CD4-positive, alpha-beta T cell (primary cell): ENCODE data around the gene EPB41L1. TPM values are rescaled to one million over a fixed set of nuclear protein-coding genes. Genes with fewer than 3 reads are reported as not detected.

Experiments
- ATAC-seq: fragments of 200-7000 bp; cut with Tn5 transposase; one replicate; pipeline ENCODE4 v1.10.0; 2022; ENCODE audit warnings: mild to moderate bottlenecking; ENCODE audit not compliant: poor library complexity
- CTCF ChIA-PET: fragments of 350-600 bp; sonication (Branson Sonifier 250); formaldehyde crosslinking; loops from one replicate; lab custom pipeline; 2021; ENCODE audit warnings: antibody characterized with exemption, inconsistent platforms; lab: Charles Lee
- POLR2A ChIA-PET: fragments of 350-600 bp; sonication (Branson Sonifier 250); formaldehyde crosslinking; loops from one replicate; lab custom pipeline; 2021; ENCODE audit warnings: antibody characterized with exemption, inconsistent platforms; lab: Charles Lee
- DNase-seq, 14 experiments: peaks; one replicate each; pipeline ENCODE4 v3.0.0-alpha.2; 2013 to 2020; ENCODE audit warnings: mixed read lengths in 2 of 14
- H3K27ac ChIP-seq, 2 donors: one replicate each; pipeline versions ENCODE4 v1.5.1 to v1.7.0; 2013; ENCODE audit warnings: low read length in 2 of 2, low read depth in 1 of 2, mild to moderate bottlenecking in 1 of 2
- H3K27me3 ChIP-seq, 2 experiments: 1 replicate in 1 of 2; 2 replicates in 1 of 2; pipeline versions ENCODE4 v1.6.1 to v1.7.0; 2013; ENCODE audit warnings: low read length in 2 of 2, control low read depth in 1 of 2, mild to moderate bottlenecking in 1 of 2, moderate library complexity in 1 of 2; ENCODE audit not compliant: insufficient read depth in 2 of 2, control insufficient read depth in 1 of 2
- H3K36me3 ChIP-seq: one replicate; pipeline ENCODE4 v1.6.1; 2013; ENCODE audit warnings: low read length, control low read depth; ENCODE audit not compliant: insufficient read depth
- H3K4me1 ChIP-seq: one replicate; pipeline ENCODE4 v1.6.1; 2013; ENCODE audit warnings: low read length, control low read depth; ENCODE audit not compliant: insufficient read depth
- H3K4me3 ChIP-seq: one replicate; pipeline ENCODE4 v1.5.1; 2013; ENCODE audit warnings: mild to moderate bottlenecking, low read length, moderate library complexity
- H3K9me3 ChIP-seq, 2 experiments: 1 replicate in 1 of 2; 2 replicates in 1 of 2; pipeline versions ENCODE4 v1.6.1 to v1.7.0; 2013; ENCODE audit warnings: low read length in 2 of 2, mild to moderate bottlenecking in 2 of 2, control low read depth in 1 of 2, moderate library complexity in 1 of 2; ENCODE audit not compliant: control insufficient read depth in 1 of 2, insufficient read depth in 1 of 2
- H3K27ac Mint-ChIP-seq: one replicate; pipeline ENCODE4 v1.8.0; 2020; ENCODE audit warnings: mixed read lengths
- H3K27me3 Mint-ChIP-seq: one replicate; pipeline ENCODE4 v1.8.0; 2021; ENCODE audit warnings: mixed read lengths
- H3K36me3 Mint-ChIP-seq: one replicate; pipeline ENCODE4 v1.8.0; 2021; ENCODE audit warnings: low read depth, mixed read lengths
- H3K4me1 Mint-ChIP-seq: one replicate; pipeline ENCODE4 v1.8.0; 2021; ENCODE audit warnings: low read depth, mixed read lengths
- H3K4me3 Mint-ChIP-seq: one replicate; pipeline ENCODE4 v1.8.0; 2020; ENCODE audit warnings: mild to moderate bottlenecking, mixed read lengths
- H3K9me3 Mint-ChIP-seq: one replicate; pipeline ENCODE4 v1.8.0; 2020; ENCODE audit warnings: mixed read lengths
- CTCF ChIP-seq: fragments of 200-600 bp; IDR thresholded peaks from one replicate; pipeline ENCODE4 v1.8.0; 2022; ENCODE audit warnings: antibody characterized with exemption, mild to moderate bottlenecking
- intact Hi-C, 2 experiments: fragments of 100-400 bp; cut with DNase I in 1 of 2; cut with micrococcal nuclease in 1 of 2; formaldehyde crosslinking; loops; one replicate each; pipeline versions ENCODE4 v1.15.1 to v1.9.0; 2023 to 2025; cut with DNase I, micrococcal nuclease
- total RNA-seq, 174 experiments: library from RNA in 2 of 174; stranded (reverse) in 2 of 174; gene quantifications; one replicate each; pipeline ENCODE4 v1.2.3 and lab custom pipeline; 2021 to 2026

EPB41L1 gene
- total RNA-seq, 2 experiments from 2014 or later = 0.19 to 0.25 TPM

- Histone ChIP-seq H3K36me3 (no peaks in the 10 kb centered on the region), H3K4me1 (no peaks in the 10 kb centered on the region), H3K27me3 (no peaks in the 10 kb centered on the region), H3K27ac (no peak overlapping the region), H3K4me3 (no peak overlapping the region), H3K9me3 (no peaks in the 10 kb centered on the region)
- CTCF ChIA-PET = interaction anchor here (0.5 to 0.8 kb wide), 2 partner anchors 22 to 121 kb away, joined by 3 read pairs; no protein-coding TSS in a partner anchor
- Mint-ChIP-seq H3K36me3 (no peaks in the 10 kb centered on the region), H3K27me3 (peaks cover 15% of the 10 kb centered on the region), H3K4me1 (no peaks in the 10 kb centered on the region), H3K4me3 (no peak overlapping the region), H3K27ac (no peak overlapping the region), H3K9me3 (no peaks in the 10 kb centered on the region)
- no peak for TF ChIP-seq CTCF
- POLR2A ChIA-PET = no interaction called here
- DNase-seq (peak in 2 of 14 experiments; percentile 24 to 27), ATAC-seq (no peak)
- intact Hi-C loops = no loop called here
These were observed 40.8 kb upstream of the EPB41L1 start for GRCh38 chr20:36113566-36114250.

DNA sequence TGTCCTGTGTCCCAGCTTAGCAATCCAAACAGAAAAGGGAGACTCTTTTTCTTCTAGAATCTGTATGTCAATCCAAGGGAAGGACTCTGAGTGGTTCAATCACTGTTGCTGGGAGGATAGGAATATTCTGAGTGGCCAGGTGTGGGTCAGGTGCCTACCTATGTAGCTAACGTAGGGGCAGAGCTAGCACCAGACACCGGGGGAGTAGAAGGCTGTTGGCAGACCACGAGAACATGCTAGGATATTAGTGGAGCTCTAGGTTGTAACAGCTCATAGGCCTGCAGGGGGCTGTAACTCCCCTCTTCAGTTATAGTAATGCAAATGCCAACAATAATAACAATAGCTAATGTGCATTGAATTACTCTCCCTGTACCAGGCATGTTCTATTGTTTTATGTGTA is 39.8 kb upstream of the EPB41L1 start:
- intact Hi-C loops = no loop called here
- no peak overlapping the region for H3K27ac Mint-ChIP-seq
- H3K9me3 Mint-ChIP-seq = no peaks in the 10 kb centered on the region
- no peak overlapping the region for H3K4me3 Mint-ChIP-seq
- H3K4me3 ChIP-seq = no peak overlapping the region
- peaks cover 19% of the 10 kb centered on the region for H3K27me3 Mint-ChIP-seq
- ATAC-seq (no peak), DNase-seq (no peak)
- ChIA-PET POLR2A (no interaction called here), CTCF (no interaction called here)
- H3K36me3 Mint-ChIP-seq = no peaks in the 10 kb centered on the region
- H3K4me1 Mint-ChIP-seq = no peaks in the 10 kb centered on the region
- no peaks in the 10 kb centered on the region for H3K4me1 ChIP-seq
- H3K9me3 ChIP-seq = no peaks in the 10 kb centered on the region
- H3K27ac ChIP-seq = no peak overlapping the region
- TF ChIP-seq CTCF = no peak
- H3K27me3 ChIP-seq = no peaks in the 10 kb centered on the region
- no peaks in the 10 kb centered on the region for H3K36me3 ChIP-seq

- Mint-ChIP-seq H3K4me1 (no peaks in the 10 kb centered on the region), H3K4me3 (no peak overlapping the region), H3K9me3 (no peaks in the 10 kb centered on the region), H3K27me3 (peaks cover 19% of the 10 kb centered on the region), H3K27ac (no peak overlapping the region), H3K36me3 (no peaks in the 10 kb centered on the region)
- no peaks in the 10 kb centered on the region for H3K4me1 ChIP-seq
- TF ChIP-seq CTCF = no peak
- ATAC-seq (no peak), DNase-seq (no peak)
- ChIA-PET POLR2A (no interaction called here), CTCF (no interaction called here)
- no peak overlapping the region for H3K4me3 ChIP-seq
- no peak overlapping the region for H3K27ac ChIP-seq
- H3K27me3 ChIP-seq = no peaks in the 10 kb centered on the region
- H3K36me3 ChIP-seq = no peaks in the 10 kb centered on the region
- no peaks in the 10 kb centered on the region for H3K9me3 ChIP-seq
- intact Hi-C loops = no loop called here
These were observed 38.6 kb upstream of the EPB41L1 start for GRCh38 chr20:36115925-36116324.
